GM12878 (cell line): Measurements from ENCODE around the gene APOM. TPM values are rescaled to one million over a fixed set of nuclear protein-coding genes. Genes with fewer than 3 reads are reported as not detected.

Experiments used
- ATAC-seq: fragments of 200-7000 bp; cut with Tn5 transposase; 3 replicates; pipeline ENCODE4 v1.9.1; 2020; ENCODE audit warnings: mild to moderate bottlenecking, moderate library complexity
- BruUV-seq: library from RNA; stranded (reverse); fragments of 400-500 nt; replicated peaks from 2 replicates; lab custom pipeline; 2021; lab: Mats Ljungman, UMichigan
- CTCF ChIA-PET: fragments of 300-600 bp; sonication (Branson Sonifier 250); formaldehyde crosslinking; extraction: SDS; loops from one replicate; lab custom pipeline; 2021; ENCODE audit warnings: inconsistent platforms; lab: Yijun Ruan, JAX
- POLR2A ChIA-PET: fragments of 350-600 bp; formaldehyde crosslinking; extraction: SDS; loops from one replicate; lab custom pipeline; 2021; ENCODE audit warnings: inconsistent platforms; lab: Charles Lee
- RAD21 ChIA-PET: fragments of 300-600 bp; sonication (Branson Sonifier 250); formaldehyde crosslinking; loops from one replicate; lab custom pipeline; 2023; ENCODE audit warnings: antibody characterized with exemption; ENCODE audit not compliant: unreplicated experiment; lab: Charles Lee
- SMC1A ChIA-PET: fragments of 300-600 bp; sonication (Branson Sonifier 250); formaldehyde crosslinking; loops from one replicate; lab custom pipeline; 2023; ENCODE audit not compliant: unreplicated experiment, uncharacterized antibody; lab: Charles Lee
- DNase-seq: peaks from one replicate; pipeline ENCODE4 v3.0.0-alpha.2; 2011; ENCODE audit warnings: low read depth, low spot score
- FAIRE-seq: peaks from 3 replicates; lab custom pipeline; 2011; peaks lifted over from hg19 to GRCh38; lab: Jason Lieb, UNC
- H2AFZ ChIP-seq: 2 replicates; pipeline ENCODE4 v1.6.0; 2011; ENCODE audit warnings: low read depth, low read length, control low read depth; ENCODE audit not compliant: control insufficient read depth
- H3K27ac ChIP-seq: 2 replicates; pipeline ENCODE4 v1.5.1; 2011; ENCODE audit warnings: control low read depth; ENCODE audit not compliant: control insufficient read depth, insufficient read depth
- H3K27me3 ChIP-seq, 2 experiments: replicated peaks in 1 of 2; 2 replicates each; pipeline versions ENCODE4 v1.6.0 to v1.6.1; 2011; ENCODE audit warnings: low read length in 1 of 2; ENCODE audit not compliant: control insufficient read depth in 2 of 2, insufficient read depth in 2 of 2
- H3K36me3 ChIP-seq, 2 experiments: 2 replicates each; pipeline ENCODE4 v1.5.1; 2011; ENCODE audit warnings: low read length in 1 of 2; ENCODE audit not compliant: control insufficient read depth in 2 of 2, insufficient read depth in 2 of 2
- H3K4me1 ChIP-seq: 2 replicates; pipeline ENCODE4 v1.6.1; 2011; ENCODE audit warnings: mild to moderate bottlenecking, low read length, moderate library complexity, mixed read lengths; ENCODE audit not compliant: control insufficient read depth, insufficient read depth
- H3K4me2 ChIP-seq: 2 replicates; pipeline ENCODE4 v1.6.0; 2011; ENCODE audit warnings: control low read depth; ENCODE audit not compliant: control insufficient read depth, insufficient read depth
- H3K4me3 ChIP-seq: fragments of 200-600 bp; sonication (generic); 2 replicates; pipeline ENCODE4 v1.5.1; 2016
- H3K79me2 ChIP-seq: 2 replicates; pipeline ENCODE4 v1.6.0; 2011; ENCODE audit warnings: low read length; ENCODE audit not compliant: control insufficient read depth, insufficient read depth
- H3K9ac ChIP-seq: 2 replicates; pipeline ENCODE4 v1.8.0; 2011; ENCODE audit warnings: low read length, control low read depth, mixed read lengths; ENCODE audit not compliant: control insufficient read depth, insufficient read depth
- H3K9me3 ChIP-seq: replicated peaks from 3 replicates; pipeline ENCODE4 v1.5.1; 2011; ENCODE audit warnings: mild to moderate bottlenecking, low read length; ENCODE audit not compliant: control insufficient read depth, insufficient read depth
- H4K20me1 ChIP-seq: 2 replicates; pipeline ENCODE4 v1.6.0; 2011; ENCODE audit not compliant: control insufficient read depth, insufficient read depth
- ESRRA ChIP-seq: IDR thresholded peaks from 2 replicates; pipeline ENCODE4 v1.6.1; 2012; ENCODE audit warnings: mild to moderate bottlenecking, low read length, improper control_type of control experiment
- PAX8 ChIP-seq: fragments of 450-650 bp; IDR thresholded peaks from 2 replicates; pipeline ENCODE4 v1.6.1; 2017; ENCODE audit warnings: mild to moderate bottlenecking, moderate library complexity
- POLR2A ChIP-seq: IDR thresholded peaks from 2 replicates; pipeline ENCODE4 v1.6.1; 2011; ENCODE audit warnings: low read depth, mild to moderate bottlenecking, low read length
- POLR2AphosphoS5 ChIP-seq: IDR thresholded peaks from 2 replicates; pipeline ENCODE4 v1.6.1; 2011; ENCODE audit warnings: mild to moderate bottlenecking, low read length, inconsistent platforms
- TCF12 ChIP-seq: IDR thresholded peaks from 2 replicates; pipeline ENCODE4 v1.6.1; 2011; ENCODE audit warnings: low read depth, mild to moderate bottlenecking, low read length
- ZBTB11 ChIP-seq: fragments of 450-650 bp; formaldehyde crosslinking; IDR thresholded peaks from 2 replicates; pipeline ENCODE4 v1.5.0; 2022; ENCODE audit warnings: mild to moderate bottlenecking, missing genetic modification characterization
- ZNF217 ChIP-seq: fragments of 450-650 bp; IDR thresholded peaks from 2 replicates; pipeline ENCODE4 v1.6.1; 2017; ENCODE audit warnings: antibody characterized with exemption, mild to moderate bottlenecking
- WGBS: methylation state at CpG from one replicate; pipeline ENCODE4 v1.1.6; 2016; ENCODE audit warnings: low lambda C conversion rate; ENCODE audit not compliant: insufficient replicate concordance, insufficient coverage; ENCODE audit errors: missing lambda C conversion rate; 5-methylcytosine and 5-hydroxymethylcytosine counted together
- in situ Hi-C: fragments of 300-500 bp; cut with MboI; formaldehyde crosslinking; loops from 9 replicates; pipeline ENCODE4 v1.14.3; 2018; ENCODE audit warnings: mixed read lengths
- intact Hi-C: fragments of 100-400 bp; cut with micrococcal nuclease; formaldehyde crosslinking; loops from one replicate; pipeline ENCODE4 v1.14.2; 2022; ENCODE audit not compliant: unreplicated experiment
- polyA plus RNA-seq, 11 experiments: library from polyadenylated mRNA; depleted of rRNA in 4 of 11; unstranded in 6 of 11; stranded (reverse) in 5 of 11; fragments of >200 nt; fragmentation: Nextera tagmentation in 4 of 11; fragmentation: Illumina TruSeq in 1 of 11; extraction: Ambion mirVana in 4 of 11; extraction: Trizol in 1 of 11; gene quantifications; 1 replicate in 1 of 11; 2 replicates in 10 of 11; pipeline versions ENCODE4 v1.2.1 to v1.2.3, GENCODE V29; 2011 to 2016; ENCODE audit warnings: inconsistent platforms in 2 of 11, missing spikeins in 2 of 11, low read depth in 1 of 11
- total RNA-seq, 4 experiments: library from RNA; depleted of rRNA in 3 of 4; stranded (reverse); fragments of >200 nt in 3 of 4; fragmentation: Illumina TruSeq in 1 of 4; extraction: Trizol in 1 of 4; gene quantifications; 2 replicates each; pipeline versions ENCODE4 v1.2.1 to v1.2.3, GENCODE V29; 2013 to 2021

The APOM gene
- total and polyA plus RNA-seq, 10 of the 15 experiments (the other 5 are each of a cell fraction or from before 2014, with no cell fraction given), result 4.0 to 14.1 (median 7.1) TPM

GRCh38 chr6:31621991-31622390 lies 33.7 kb upstream of the APOM start:
- peak overlapping the region; percentile 86 for H3K4me3 ChIP-seq
- peaks cover 4% of the 10 kb centered on the region; the same call in 1 of the 2 replicates for H4K20me1 ChIP-seq
- no peak overlapping the region for H2AFZ ChIP-seq
- H3K9me3 ChIP-seq, result no peaks in the 10 kb centered on the region
- 7% methylated on average over 4 of the region's 4 CpGs for WGBS
- SMC1A ChIA-PET, result interaction anchor here (0.7 to 2.9 kb wide), 16 partner anchors 12 to 241 kb away, joined by 3 to 15 read pairs (median 4); partner anchors contain the start of genes BAG6, C6orf47, DDX39B and GPANK1
- H3K27ac ChIP-seq, result peak overlapping the region; percentile 96
- POLR2A ChIA-PET, result interaction anchor here (0.6 to 5.2 kb wide), 19 partner anchors 12 to 313 kb away, joined by 3 to 58 read pairs (median 3); partner anchors contain the start of genes ABHD16A, APOM, BAG6 and C6orf47
- RAD21 ChIA-PET, result interaction anchor here (0.6 to 2.6 kb wide), 7 partner anchors 23 to 208 kb away, joined by 3 to 11 read pairs (median 3); partner anchors contain the start of genes ATP6V1G2, BAG6, NFKBIL1 and TNF
- in situ Hi-C loops (no loop called here), intact Hi-C loops (no loop called here)
- BruUV-seq, result no TSS peak
- peak overlapping the region; percentile 99 for H3K9ac ChIP-seq
- FAIRE-seq (no peak), ATAC-seq (no peak), DNase-seq (no peak)
- no peak for TF ChIP-seq ESRRA
- CTCF ChIA-PET, result interaction anchor here (0.9 to 3.0 kb wide), 11 partner anchors 22 to 81 kb away, joined by 3 to 17 read pairs (median 4); partner anchors contain the start of genes ABHD16A, ATP6V1G2, BAG6 and LY6G5C
- H3K4me2 ChIP-seq, result peak overlapping the region; percentile 74
- H3K4me1 ChIP-seq, result peaks cover 3% of the 10 kb centered on the region
- peaks cover 26 to 32% of the 10 kb centered on the region in 2 experiments for H3K36me3 ChIP-seq
- peaks cover 39% of the 10 kb centered on the region for H3K79me2 ChIP-seq
- no peaks in the 10 kb centered on the region for H3K27me3 ChIP-seq

GRCh38 chr6:31622684-31623091 lies 33.0 kb upstream of the APOM start:
- peaks cover 31 to 39% of the 10 kb centered on the region in 2 experiments for H3K36me3 ChIP-seq
- H3K4me3 ChIP-seq, result peak overlapping the region; percentile 86; the same call in 1 of the 2 replicates
- DNase-seq, result no peak
- FAIRE-seq, result no peak
- no peak for ATAC-seq
- peak overlapping the region; percentile 74 for H3K4me2 ChIP-seq
- peaks cover 4% of the 10 kb centered on the region; the same call in 1 of the 2 replicates for H4K20me1 ChIP-seq
- no peak overlapping the region for H3K27ac ChIP-seq
- intact Hi-C loops, result no loop called here
- H3K9ac ChIP-seq, result peak overlapping the region; percentile 99; the same call in 1 of the 2 replicates
- peaks cover 39% of the 10 kb centered on the region for H3K79me2 ChIP-seq
- no peaks in the 10 kb centered on the region for H3K9me3 ChIP-seq
- no peak overlapping the region for H2AFZ ChIP-seq
- BruUV-seq, result no TSS peak
- RAD21 ChIA-PET, result interaction anchor here (0.7 to 2.6 kb wide), 6 partner anchors 29 to 147 kb away, joined by 3 to 11 read pairs (median 4); partner anchors contain the start of genes ATP6V1G2, BAG6, NFKBIL1 and TNF
- 86% methylated on average over 10 of the region's 10 CpGs for WGBS
- in situ Hi-C loops, result no loop called here
- SMC1A ChIA-PET, result interaction anchor here (0.7 to 2.9 kb wide), 14 partner anchors 10 to 240 kb away, joined by 3 to 15 read pairs (median 3); partner anchors contain the start of genes BAG6, C6orf47, GPANK1 and NEU1
- CTCF ChIA-PET, result interaction anchor here (0.9 to 3.0 kb wide), 14 partner anchors 10 to 210 kb away, joined by 3 to 17 read pairs (median 4); partner anchors contain the start of genes ABHD16A, ATP6V1G2, BAG6 and LST1
- POLR2A ChIA-PET, result interaction anchor here (0.6 to 5.2 kb wide), 10 partner anchors 16 to 183 kb away, joined by 3 to 58 read pairs (median 3); partner anchors contain the start of genes ABHD16A, APOM, BAG6 and C6orf47
- no peaks in the 10 kb centered on the region for H3K27me3 ChIP-seq
- H3K4me1 ChIP-seq, result peaks cover 2% of the 10 kb centered on the region
- TF ChIP-seq ZNF217 (no peak), PAX8 (no peak), ZBTB11 (no peak), TCF12 (no peak), POLR2A (0 out of 2 replicates have a peak, but pooled peaks have one; percentile 15), POLR2AphosphoS5 (0 out of 2 replicates have a peak, but pooled peaks have one; percentile 24)
